K562 (cell line): ENCODE measurements around the gene ZFYVE28. TPM values are rescaled to one million over a fixed set of nuclear protein-coding genes. Genes with fewer than 3 reads are reported as not detected.

Experiments used
- ATAC-seq: fragments of 200-7000 bp; cut with Tn5 transposase; 3 replicates; pipeline ENCODE4 v1.9.1; 2020; ENCODE audit warnings: moderate library complexity
- BruUV-seq: library from RNA; stranded (reverse); fragments of 400-500 nt; replicated peaks from 2 replicates; lab custom pipeline; 2021; lab: Mats Ljungman, UMichigan
- CTCF ChIA-PET: fragments of 300-600 bp; formaldehyde crosslinking; extraction: SDS; loops from one replicate; lab custom pipeline; 2021; ENCODE audit warnings: low intra/inter-chr PET ratio; lab: Yijun Ruan, JAX
- POLR2A ChIA-PET: fragments of 300-600, 350-650 bp; sonication (Branson Sonifier 250); formaldehyde crosslinking; extraction: SDS; loops from one replicate; lab custom pipeline; 2021; ENCODE audit warnings: antibody characterized with exemption, inconsistent platforms; lab: Yijun Ruan, JAX
- DNase-seq, 4 experiments: peaks; one replicate each; pipeline versions ENCODE4 v3.0.0 to v3.0.0-alpha.2; 2011 to 2018; ENCODE audit warnings: low spot score in 3 of 4, mixed read lengths in 3 of 4; ENCODE audit errors: extremely low read depth in 1 of 4
- FAIRE-seq: peaks from 2 replicates; lab custom pipeline; 2011; peaks lifted over from hg19 to GRCh38; lab: Jason Lieb, UNC
- H2AFZ ChIP-seq: 2 replicates; pipeline ENCODE4 v1.6.0; 2011; ENCODE audit warnings: low read depth, low read length, control low read depth, inconsistent platforms
- H3K27ac ChIP-seq: fragments of 200-600 bp; 3 replicates; pipeline ENCODE4 v1.8.0; 2011; ENCODE audit warnings: low read depth, mild to moderate bottlenecking, control low read depth, inconsistent platforms, low read length, moderate library complexity, mixed read lengths; ENCODE audit errors: extremely low read depth
- H3K27me3 ChIP-seq, 2 experiments: fragments of 300-600 bp in 1 of 2; 2 replicates in 1 of 2; 3 replicates in 1 of 2; pipeline versions ENCODE4 v1.6.0 to v1.8.0; 2011; ENCODE audit warnings: inconsistent platforms in 2 of 2, low read length in 2 of 2, mild to moderate bottlenecking in 1 of 2, mixed read lengths in 1 of 2, moderate library complexity in 1 of 2; ENCODE audit not compliant: control insufficient read depth in 2 of 2, insufficient read depth in 2 of 2
- H3K36me3 ChIP-seq: fragments of 300-600 bp; 3 replicates; pipeline ENCODE4 v1.8.0; 2011; ENCODE audit warnings: mild to moderate bottlenecking, low read length, inconsistent platforms; ENCODE audit not compliant: control insufficient read depth, insufficient read depth
- H3K4me1 ChIP-seq, 2 experiments: fragments of 200-600 bp in 1 of 2; replicated peaks in 1 of 2; 2 replicates in 1 of 2; 3 replicates in 1 of 2; pipeline versions ENCODE4 v1.5.1 to v1.8.0; 2011; ENCODE audit warnings: inconsistent platforms in 2 of 2, low read length in 2 of 2, mild to moderate bottlenecking in 1 of 2, mixed read lengths in 1 of 2, moderate library complexity in 1 of 2; ENCODE audit not compliant: control insufficient read depth in 2 of 2, insufficient read depth in 2 of 2
- H3K4me2 ChIP-seq: 2 replicates; pipeline ENCODE4 v1.6.1; 2011; ENCODE audit warnings: low read length, control low read depth, inconsistent platforms, mixed read lengths; ENCODE audit not compliant: insufficient read depth
- H3K4me3 ChIP-seq: fragments of 200-600 bp; sonication (generic), shearing (Covaris generic); 2 replicates; pipeline ENCODE4 v1.5.1; 2016; ENCODE audit warnings: control low read depth, inconsistent platforms
- H3K79me2 ChIP-seq: fragments of 200-600 bp; 3 replicates; pipeline ENCODE4 v1.8.0; 2011; ENCODE audit warnings: low read length, inconsistent platforms; ENCODE audit not compliant: control insufficient read depth, insufficient read depth
- H3K9ac ChIP-seq, 2 experiments: 2 replicates each; pipeline versions ENCODE4 v1.6.0 to v1.6.1; 2011; ENCODE audit warnings: low read depth in 2 of 2, low read length in 2 of 2, control low read depth in 1 of 2, inconsistent platforms in 1 of 2, mild to moderate bottlenecking in 1 of 2, mixed read lengths in 1 of 2; ENCODE audit not compliant: insufficient read depth in 1 of 2
- H3K9me1 ChIP-seq: one replicate; pipeline ENCODE4 v1.6.0; 2011; ENCODE audit warnings: inconsistent platforms, mild to moderate bottlenecking, low read length, moderate library complexity; ENCODE audit not compliant: control insufficient read depth, insufficient read depth
- H3K9me3 ChIP-seq: replicated peaks from 2 replicates; pipeline ENCODE4 v1.5.1; 2011; ENCODE audit warnings: low read depth, low read length, inconsistent platforms; ENCODE audit not compliant: control insufficient read depth, insufficient read depth
- H4K20me1 ChIP-seq: replicated peaks from 2 replicates; pipeline ENCODE4 v1.6.1; 2011; ENCODE audit warnings: low read length, inconsistent platforms, mixed read lengths; ENCODE audit not compliant: control insufficient read depth, insufficient read depth
- C11orf30 ChIP-seq: fragments of 450-650 bp; IDR thresholded peaks from 2 replicates; pipeline ENCODE4 v1.6.1; 2016; ENCODE audit warnings: low read depth, mild to moderate bottlenecking
- DACH1 ChIP-seq: fragments of 450-650 bp; IDR thresholded peaks from 2 replicates; pipeline ENCODE4 v1.6.1; 2018; ENCODE audit not compliant: partially characterized antibody
- DIDO1 ChIP-seq: fragments of 450-650 bp; IDR thresholded peaks from 2 replicates; pipeline ENCODE4 v1.6.1; 2016; ENCODE audit warnings: low read depth, missing biosample characterization, missing genetic modification characterization
- ESRRB ChIP-seq: fragments of 250-450 bp; sonication (Bioruptor Pico); IDR thresholded peaks from 2 replicates; pipeline ENCODE4 v1.5.0; 2020; ENCODE audit warnings: mild to moderate bottlenecking, moderate library complexity, borderline replicate concordance
- GATA2 ChIP-seq: sonication (generic); formaldehyde crosslinking; IDR thresholded peaks from 2 replicates; pipeline ENCODE4 v1.4.0; 2020; ENCODE audit warnings: mild to moderate bottlenecking, missing genetic modification reagents
- MTF1 ChIP-seq: fragments of 250-450 bp; sonication (Bioruptor Pico); IDR thresholded peaks from 2 replicates; pipeline ENCODE4 v1.9.0; 2021; ENCODE audit warnings: moderate library complexity, mild to moderate bottlenecking, inconsistent platforms, borderline replicate concordance
- POU5F1 ChIP-seq: fragments of 150-350 bp; IDR thresholded peaks from 2 replicates; pipeline ENCODE4 v1.6.1; 2014; ENCODE audit warnings: borderline replicate concordance, low read length, low read depth, mild to moderate bottlenecking; ENCODE audit not compliant: partially characterized antibody
- RNF219 ChIP-seq: fragments of 250-450 bp; sonication (Bioruptor Pico); IDR thresholded peaks from 2 replicates; pipeline ENCODE4 v1.5.0; 2022; ENCODE audit warnings: mild to moderate bottlenecking
- SETDB1 ChIP-seq: IDR thresholded peaks from one replicate; pipeline ENCODE4 v1.6.1; 2012; ENCODE audit warnings: low read length, control low read depth, inconsistent platforms
- SRF ChIP-seq, 2 experiments: fragments of 250-450, 450-650 bp in 1 of 2; sonication (Bioruptor Pico) in 1 of 2; sonication (generic) in 1 of 2; formaldehyde crosslinking; IDR thresholded peaks; 2 replicates each; pipeline versions ENCODE4 v1.5.0 to v1.5.1; 2020 to 2022; ENCODE audit warnings: mild to moderate bottlenecking in 1 of 2, missing genetic modification reagents in 1 of 2
- TARDBP ChIP-seq: fragments of 450-650 bp; IDR thresholded peaks from 2 replicates; pipeline ENCODE4 v1.6.1; 2016
- TEAD4 ChIP-seq, 2 experiments: sonication (generic) in 1 of 2; formaldehyde crosslinking in 1 of 2; IDR thresholded peaks; 2 replicates each; pipeline versions ENCODE4 v1.6.1 to v1.8.0; 2012 to 2022; ENCODE audit warnings: borderline replicate concordance in 1 of 2, inconsistent platforms in 1 of 2, low read length in 1 of 2, mild to moderate bottlenecking in 1 of 2, missing genetic modification reagents in 1 of 2
- WGBS: fragments of 100-300 bp; shearing (Covaris generic); methylation state at CpG from one replicate; pipeline ENCODE4 v1.1.6; 2016; ENCODE audit warnings: low coverage, mixed read lengths; ENCODE audit not compliant: insufficient coverage; ENCODE audit errors: missing lambda C conversion rate; 5-methylcytosine and 5-hydroxymethylcytosine counted together
- in situ Hi-C: fragments of 300-500 bp; cut with MboI; formaldehyde crosslinking; loops from 4 replicates; pipeline ENCODE4 v1.15.0; 2018; ENCODE audit warnings: inconsistent platforms, mixed read lengths
- intact Hi-C: fragments of 100-400 bp; cut with micrococcal nuclease; formaldehyde crosslinking; loops from 2 replicates; pipeline ENCODE4 v1.14.2; 2022
- polyA plus RNA-seq, 8 experiments: library from polyadenylated mRNA; depleted of rRNA in 4 of 8; stranded (reverse) in 5 of 8; unstranded in 3 of 8; fragments of >200 nt; fragmentation: Nextera tagmentation in 2 of 8; fragmentation: Illumina TruSeq in 1 of 8; extraction: Ambion mirVana in 2 of 8; extraction: Trizol in 1 of 8; gene quantifications; 2 replicates each; pipeline versions ENCODE4 v1.2.1 to v1.2.3, GENCODE V29; 2011 to 2014; ENCODE audit warnings: inconsistent platforms in 1 of 8, missing spikeins in 1 of 8
- total RNA-seq, 7 experiments: library from RNA; depleted of rRNA in 6 of 7; stranded (reverse); fragments of >200 nt in 6 of 7; fragmentation: Illumina TruSeq in 2 of 7; extraction: Trizol in 2 of 7; gene quantifications; 2 replicates each; pipeline versions ENCODE4 v1.2.1 to v1.2.3, GENCODE V29; 2011 to 2021; ENCODE audit warnings: low replicate concordance in 1 of 7
- TF ChIP-seq, protein P1 (sequence below): fragments of 250-450 bp; sonication (Bioruptor Pico); IDR thresholded peaks from 2 replicates; pipeline ENCODE4 v1.5.1; 2021; ENCODE audit warnings: mild to moderate bottlenecking

ZFYVE28 gene
- total and polyA plus RNA-seq, 9 of the 15 experiments (the other 6 are each of a cell fraction or from before 2014, with no cell fraction given), result 1.3 to 24.8 (median 8.9) TPM

DNA sequence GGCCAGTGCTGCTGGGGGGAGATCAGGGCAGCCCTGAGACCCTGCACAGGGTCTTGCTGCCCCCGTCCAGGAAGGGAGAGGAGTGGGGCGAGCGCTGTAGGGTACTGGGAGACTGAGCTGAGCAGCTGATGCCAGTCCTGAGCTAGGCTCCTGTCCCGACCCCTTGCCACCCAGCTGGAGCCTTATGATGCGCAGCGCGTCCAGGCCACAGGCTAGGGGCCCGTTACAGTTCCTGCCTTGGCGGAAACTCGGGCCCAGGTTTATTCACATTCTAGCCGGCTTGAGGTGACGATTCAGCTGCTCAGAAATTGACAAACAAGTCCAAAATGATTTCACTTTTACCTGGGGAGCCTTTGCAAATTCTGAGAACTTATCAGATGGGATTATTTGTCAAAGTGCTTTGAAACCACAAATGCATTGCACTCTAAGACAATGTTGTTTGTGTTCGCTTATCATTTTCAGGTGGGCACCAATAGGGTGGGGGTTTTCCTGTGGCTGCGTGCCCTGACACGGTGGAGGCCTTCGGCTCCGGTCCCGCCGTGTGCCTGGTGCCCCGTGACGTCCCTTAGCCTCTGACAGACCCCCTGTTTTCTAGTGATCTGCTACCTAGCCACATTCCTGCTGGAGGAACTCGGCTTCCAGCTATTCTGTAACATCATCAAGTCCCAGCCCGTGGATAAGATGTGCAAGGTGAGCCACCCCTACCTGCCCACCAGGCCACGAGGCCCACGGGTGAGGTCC is 19.2 kb upstream of the ZFYVE28 start:
- H3K9me3 ChIP-seq, result no peaks in the 10 kb centered on the region
- no peaks in the 10 kb centered on the region for H3K79me2 ChIP-seq
- BruUV-seq, result no TSS peak
- DNase-seq, result no peak
- in situ Hi-C loops, result no loop called here
- no peaks in the 10 kb centered on the region for H3K27me3 ChIP-seq
- no peak overlapping the region for H3K27ac ChIP-seq
- no peaks in the 10 kb centered on the region for H3K9me1 ChIP-seq
- POLR2A ChIA-PET, result interaction anchor here (0.6 to 1.3 kb wide), 4 partner anchors 9 to 154 kb away, joined by 3 to 8 read pairs (median 3); partner anchors contain the start of gene RNF4
- no peak for TF ChIP-seq SETDB1
- TF ChIP-seq TARDBP, result no peak
- TF ChIP-seq GATA2, result no peak
- TF ChIP-seq TEAD4 (IDR thresholded peaks at IDR 0.05; ENCODE audit: low read length), result no peak
- TF ChIP-seq TEAD4 (CRISPR knock-in tag; IDR thresholded peaks at IDR 0.05; ENCODE audit: borderline replicate concordance), result no peak
- TF ChIP-seq MTF1, result no peak
- TF ChIP-seq, protein P1, sequence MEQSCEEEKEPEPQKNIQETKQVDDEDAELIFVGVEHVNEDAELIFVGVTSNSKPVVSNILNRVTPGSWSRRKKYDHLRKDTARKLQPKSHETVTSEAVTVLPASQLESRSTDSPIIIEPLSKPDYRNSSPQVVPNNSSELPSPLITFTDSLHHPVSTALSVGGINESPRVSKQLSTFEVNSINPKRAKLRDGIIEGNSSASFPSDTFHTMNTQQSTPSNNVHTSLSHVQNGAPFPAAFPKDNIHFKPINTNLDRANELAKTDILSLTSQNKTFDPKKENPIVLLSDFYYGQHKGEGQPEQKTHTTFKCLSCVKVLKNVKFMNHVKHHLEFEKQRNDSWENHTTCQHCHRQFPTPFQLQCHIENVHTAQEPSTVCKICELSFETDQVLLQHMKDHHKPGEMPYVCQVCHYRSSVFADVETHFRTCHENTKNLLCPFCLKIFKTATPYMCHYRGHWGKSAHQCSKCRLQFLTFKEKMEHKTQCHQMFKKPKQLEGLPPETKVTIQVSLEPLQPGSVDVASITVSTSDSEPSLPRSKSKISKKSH (CRISPR knock-in tag), result no peak
- no peak for TF ChIP-seq RNF219 (CRISPR knock-in tag)
- no peak for TF ChIP-seq ESRRB (CRISPR knock-in tag)
- no peak for TF ChIP-seq C11orf30
- no peak for TF ChIP-seq SRF (CRISPR knock-in tag; IDR thresholded peaks at IDR 0.05)
- no peak for TF ChIP-seq DIDO1
- TF ChIP-seq DACH1, result no peak
- no peak for TF ChIP-seq POU5F1
- no peak overlapping the region for H3K4me2 ChIP-seq
- H3K9ac ChIP-seq, result no peak overlapping the region
- no peaks in the 10 kb centered on the region for H3K36me3 ChIP-seq
- intact Hi-C loops, result no loop called here
- no peaks in the 10 kb centered on the region for H4K20me1 ChIP-seq
- H3K4me3 ChIP-seq, result no peak overlapping the region
- peaks cover 14 to 47% of the 10 kb centered on the region in 2 experiments for H3K4me1 ChIP-seq
- H2AFZ ChIP-seq, result no peak overlapping the region
- CTCF ChIA-PET, result no interaction called here
- FAIRE-seq, result no peak
- 63% methylated on average over 23 of the region's 25 CpGs for WGBS
- ATAC-seq, result no peak
